K562 (cell line): Measurements from ENCODE around the gene ZNF546. TPM values are rescaled to one million over a fixed set of nuclear protein-coding genes. Genes with fewer than 3 reads are reported as not detected.

Source experiments
- ATF3 ChIP-seq, 2 experiments: fragments of 450-650 bp in 1 of 2; sonication (generic) in 1 of 2; formaldehyde crosslinking in 1 of 2; IDR thresholded peaks in 1 of 2; conservative IDR thresholded peaks in 1 of 2; 2 replicates each; pipeline versions ENCODE4 v1.6.1 to v1.8.1; 2016 to 2023; ENCODE audit warnings: mild to moderate bottlenecking in 2 of 2, moderate library complexity in 2 of 2, inconsistent platforms in 1 of 2, missing genetic modification reagents in 1 of 2
- CREB3 ChIP-seq: fragments of 450-650 bp; conservative IDR thresholded peaks from 2 replicates; pipeline ENCODE4 v1.6.1; 2016; ENCODE audit warnings: missing genetic modification characterization, low read depth, mild to moderate bottlenecking, missing compliant biosample characterization, moderate library complexity
- HDAC8 ChIP-seq: fragments of 450-650 bp; IDR thresholded peaks from 2 replicates; pipeline ENCODE4 v1.6.1; 2016; ENCODE audit warnings: mild to moderate bottlenecking, missing genetic modification characterization, moderate library complexity, missing compliant biosample characterization
- YBX1 ChIP-seq: fragments of 450-650 bp; IDR thresholded peaks from 2 replicates; pipeline ENCODE4 v1.7.1; 2016; ENCODE audit warnings: mild to moderate bottlenecking
- ZKSCAN1 ChIP-seq: fragments of 150-350 bp; IDR thresholded peaks from 2 replicates; pipeline ENCODE4 v1.6.1; 2016; ENCODE audit warnings: low read depth, low read length
- polyA plus RNA-seq, 8 experiments: library from polyadenylated mRNA; depleted of rRNA in 4 of 8; stranded (reverse) in 5 of 8; unstranded in 3 of 8; fragments of >200 nt; fragmentation: Nextera tagmentation in 2 of 8; fragmentation: Illumina TruSeq in 1 of 8; extraction: Ambion mirVana in 2 of 8; extraction: Trizol in 1 of 8; gene quantifications; 2 replicates each; pipeline versions ENCODE4 v1.2.1 to v1.2.3, GENCODE V29; 2011 to 2014; ENCODE audit warnings: inconsistent platforms in 1 of 8, missing spikeins in 1 of 8
- total RNA-seq, 7 experiments: library from RNA; depleted of rRNA in 6 of 7; stranded (reverse); fragments of >200 nt in 6 of 7; fragmentation: Illumina TruSeq in 2 of 7; extraction: Trizol in 2 of 7; gene quantifications; 2 replicates each; pipeline versions ENCODE4 v1.2.1 to v1.2.3, GENCODE V29; 2011 to 2021; ENCODE audit warnings: low replicate concordance in 1 of 7
- TF ChIP-seq, protein P1 (sequence below): fragments of 200-800 bp; sonication (Bioruptor generic); IDR thresholded peaks from 2 replicates; pipeline ENCODE4 v1.6.1; 2017; ENCODE audit warnings: missing genetic modification characterization, missing compliant biosample characterization
- TF ChIP-seq, protein P2 (sequence below): fragments of 450-650 bp; IDR thresholded peaks from 2 replicates; pipeline ENCODE4 v1.6.1; 2017; ENCODE audit warnings: antibody characterized with exemption, mild to moderate bottlenecking

ZNF546 gene
- total and polyA plus RNA-seq, 9 of the 15 experiments (the other 6 are each of a cell fraction or from before 2014, with no cell fraction given), result 0.73 to 5.1 (median 2.2) TPM

GRCh38 chr19:39970425-39970674 lies 26.5 kb upstream of the ZNF546 start (continued):
- TF ChIP-seq, protein P1, sequence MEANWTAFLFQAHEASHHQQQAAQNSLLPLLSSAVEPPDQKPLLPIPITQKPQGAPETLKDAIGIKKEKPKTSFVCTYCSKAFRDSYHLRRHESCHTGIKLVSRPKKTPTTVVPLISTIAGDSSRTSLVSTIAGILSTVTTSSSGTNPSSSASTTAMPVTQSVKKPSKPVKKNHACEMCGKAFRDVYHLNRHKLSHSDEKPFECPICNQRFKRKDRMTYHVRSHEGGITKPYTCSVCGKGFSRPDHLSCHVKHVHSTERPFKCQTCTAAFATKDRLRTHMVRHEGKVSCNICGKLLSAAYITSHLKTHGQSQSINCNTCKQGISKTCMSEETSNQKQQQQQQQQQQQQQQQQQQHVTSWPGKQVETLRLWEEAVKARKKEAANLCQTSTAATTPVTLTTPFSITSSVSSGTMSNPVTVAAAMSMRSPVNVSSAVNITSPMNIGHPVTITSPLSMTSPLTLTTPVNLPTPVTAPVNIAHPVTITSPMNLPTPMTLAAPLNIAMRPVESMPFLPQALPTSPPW, result 0 out of 2 replicates have a peak, but pooled peaks have one; percentile 60
- peak; percentile 3; the same call in 1 of the 2 replicates for TF ChIP-seq ZKSCAN1
- TF ChIP-seq HDAC8 (tag), result peak; percentile 80; the same call in 1 of the 2 replicates
- no peak for TF ChIP-seq YBX1
- TF ChIP-seq, protein P2, sequence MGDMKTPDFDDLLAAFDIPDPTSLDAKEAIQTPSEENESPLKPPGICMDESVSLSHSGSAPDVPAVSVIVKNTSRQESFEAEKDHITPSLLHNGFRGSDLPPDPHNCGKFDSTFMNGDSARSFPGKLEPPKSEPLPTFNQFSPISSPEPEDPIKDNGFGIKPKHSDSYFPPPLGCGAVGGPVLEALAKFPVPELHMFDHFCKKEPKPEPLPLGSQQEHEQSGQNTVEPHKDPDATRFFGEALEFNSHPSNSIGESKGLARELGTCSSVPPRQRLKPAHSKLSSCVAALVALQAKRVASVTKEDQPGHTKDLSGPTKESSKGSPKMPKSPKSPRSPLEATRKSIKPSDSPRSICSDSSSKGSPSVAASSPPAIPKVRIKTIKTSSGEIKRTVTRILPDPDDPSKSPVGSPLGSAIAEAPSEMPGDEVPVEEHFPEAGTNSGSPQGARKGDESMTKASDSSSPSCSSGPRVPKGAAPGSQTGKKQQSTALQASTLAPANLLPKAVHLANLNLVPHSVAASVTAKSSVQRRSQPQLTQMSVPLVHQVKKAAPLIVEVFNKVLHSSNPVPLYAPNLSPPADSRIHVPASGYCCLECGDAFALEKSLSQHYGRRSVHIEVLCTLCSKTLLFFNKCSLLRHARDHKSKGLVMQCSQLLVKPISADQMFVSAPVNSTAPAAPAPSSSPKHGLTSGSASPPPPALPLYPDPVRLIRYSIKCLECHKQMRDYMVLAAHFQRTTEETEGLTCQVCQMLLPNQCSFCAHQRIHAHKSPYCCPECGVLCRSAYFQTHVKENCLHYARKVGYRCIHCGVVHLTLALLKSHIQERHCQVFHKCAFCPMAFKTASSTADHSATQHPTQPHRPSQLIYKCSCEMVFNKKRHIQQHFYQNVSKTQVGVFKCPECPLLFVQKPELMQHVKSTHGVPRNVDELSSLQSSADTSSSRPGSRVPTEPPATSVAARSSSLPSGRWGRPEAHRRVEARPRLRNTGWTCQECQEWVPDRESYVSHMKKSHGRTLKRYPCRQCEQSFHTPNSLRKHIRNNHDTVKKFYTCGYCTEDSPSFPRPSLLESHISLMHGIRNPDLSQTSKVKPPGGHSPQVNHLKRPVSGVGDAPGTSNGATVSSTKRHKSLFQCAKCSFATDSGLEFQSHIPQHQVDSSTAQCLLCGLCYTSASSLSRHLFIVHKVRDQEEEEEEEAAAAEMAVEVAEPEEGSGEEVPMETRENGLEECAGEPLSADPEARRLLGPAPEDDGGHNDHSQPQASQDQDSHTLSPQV, result peak; percentile 60; the same call in 1 of the 2 replicates
- TF ChIP-seq CREB3 (tag), result 0 out of 2 replicates have a peak, but pooled peaks have one; percentile 17
- TF ChIP-seq ATF3 (IDR thresholded peaks at IDR 0.05), result no peak
- TF ChIP-seq ATF3 (CRISPR knock-in tag; conservative IDR thresholded peaks at IDR 0.05), result peak; percentile 57; the same call in 1 of the 2 replicates
